ENCODE data around the gene GNG2.

The GNG2 gene

GRCh38 chr14:51824191-51824590 is 36.2 kb upstream of the GNG2 start:
- Histone ChIP-seq H3K9me3 (ENCODE audit: insufficient read depth, low read depth, low read length) (no peaks in the 10 kb centered on the region), H2AFZ (ENCODE audit: insufficient read depth, low read length, poor library complexity) (no peak overlapping the region), H4K91ac (ENCODE audit: low read depth, low read length) (no peak overlapping the region), H3K36me3 (ENCODE audit: control insufficient read depth in 1 of 2, insufficient read depth in 2 of 2, low read length in 2 of 2) (no peaks in the 10 kb centered on the region), H3K27ac (ENCODE audit: low read depth, low read length) (no peak overlapping the region), H2AK5ac (ENCODE audit: low read length) (no peak overlapping the region), H4K12ac (ENCODE audit: low read depth, low read length) (no peak overlapping the region), H3K18ac (ENCODE audit: low read length) (no peak overlapping the region), H3K79me1 (ENCODE audit: low read length) (no peaks in the 10 kb centered on the region), H4K8ac (ENCODE audit: low read depth, low read length) (no peak overlapping the region), H2BK12ac (ENCODE audit: low read length) (no peak overlapping the region), H3K79me2 (ENCODE audit: control insufficient read depth, insufficient read depth, low read length, poor library complexity) (no peaks in the 10 kb centered on the region), H3K4me1 (ENCODE audit: control insufficient read depth in 1 of 2, insufficient read depth in 2 of 2, low read length in 2 of 2) (no peaks in the 10 kb centered on the region), H3K27me3 (ENCODE audit: insufficient read depth, low read length) (no peaks in the 10 kb centered on the region), H2BK120ac (ENCODE audit: insufficient read depth, low read length, poor library complexity) (no peak overlapping the region), H3K9ac (ENCODE audit: low read length) (no peak overlapping the region), H3K23ac (ENCODE audit: low read length) (no peak overlapping the region), H2BK5ac (ENCODE audit: low read depth, low read length, poor library complexity) (no peak overlapping the region), H3K4me2 (ENCODE audit: low read length) (no peak overlapping the region), H3K14ac (ENCODE audit: low read length) (no peak overlapping the region), H3K4ac (ENCODE audit: low read depth, low read length) (no peak overlapping the region), H3K4me3 (ENCODE audit: low read depth, low read length) (no peak overlapping the region)
- DNase-seq = no peak
- no CpG with 5 or more reads among the region's 3 CpGs for WGBS (ENCODE audit: extremely low coverage, insufficient coverage, insufficient read length)

- Histone ChIP-seq H4K12ac (ENCODE audit: low read depth, low read length) (no peak overlapping the region), H3K14ac (ENCODE audit: low read length) (no peak overlapping the region), H4K91ac (ENCODE audit: low read depth, low read length) (no peak overlapping the region), H3K4me1 (ENCODE audit: control insufficient read depth in 1 of 2, insufficient read depth in 2 of 2, low read length in 2 of 2) (no peaks in the 10 kb centered on the region), H3K18ac (ENCODE audit: low read length) (no peak overlapping the region), H2AFZ (ENCODE audit: insufficient read depth, low read length, poor library complexity) (no peak overlapping the region), H3K4ac (ENCODE audit: low read depth, low read length) (no peak overlapping the region), H3K9ac (ENCODE audit: low read length) (no peak overlapping the region), H3K79me2 (ENCODE audit: control insufficient read depth, insufficient read depth, low read length, poor library complexity) (no peaks in the 10 kb centered on the region), H2BK12ac (ENCODE audit: low read length) (no peak overlapping the region), H3K27ac (ENCODE audit: low read depth, low read length) (no peak overlapping the region), H2BK5ac (ENCODE audit: low read depth, low read length, poor library complexity) (no peak overlapping the region), H4K8ac (ENCODE audit: low read depth, low read length) (no peak overlapping the region), H3K79me1 (ENCODE audit: low read length) (no peaks in the 10 kb centered on the region), H3K36me3 (ENCODE audit: control insufficient read depth in 1 of 2, insufficient read depth in 2 of 2, low read length in 2 of 2) (no peaks in the 10 kb centered on the region), H3K27me3 (ENCODE audit: insufficient read depth, low read length) (no peaks in the 10 kb centered on the region), H3K4me2 (ENCODE audit: low read length) (no peak overlapping the region), H2BK120ac (ENCODE audit: insufficient read depth, low read length, poor library complexity) (no peak overlapping the region), H2AK5ac (ENCODE audit: low read length) (no peak overlapping the region), H3K9me3 (ENCODE audit: insufficient read depth, low read depth, low read length) (no peaks in the 10 kb centered on the region), H3K23ac (ENCODE audit: low read length) (no peak overlapping the region), H3K4me3 (ENCODE audit: low read depth, low read length) (no peak overlapping the region)
- DNase-seq = no peak
- no CpG with 5 or more reads among the region's 1 CpG for WGBS (ENCODE audit: extremely low coverage, insufficient coverage, insufficient read length)
Observed at GRCh38 chr14:51825926-51826325, 34.5 kb upstream of the GNG2 start.

GRCh38 chr14:51828017-51828797 is 32.2 kb upstream of the GNG2 start:
- no peak overlapping the region for H3K4ac ChIP-seq (ENCODE audit: low read depth, low read length)
- no peak overlapping the region for H4K8ac ChIP-seq (ENCODE audit: low read depth, low read length)
- H3K4me1 ChIP-seq (ENCODE audit: control insufficient read depth in 1 of 2, insufficient read depth in 2 of 2, low read length in 2 of 2) = no peaks in the 10 kb centered on the region
- H3K79me1 ChIP-seq (ENCODE audit: low read length) = no peaks in the 10 kb centered on the region
- H3K9me3 ChIP-seq (ENCODE audit: insufficient read depth, low read depth, low read length) = no peaks in the 10 kb centered on the region
- no peak overlapping the region for H2AFZ ChIP-seq (ENCODE audit: insufficient read depth, low read length, poor library complexity)
- H3K27ac ChIP-seq (ENCODE audit: low read depth, low read length) = no peak overlapping the region
- no peak overlapping the region for H3K9ac ChIP-seq (ENCODE audit: low read length)
- no peak overlapping the region for H2BK5ac ChIP-seq (ENCODE audit: low read depth, low read length, poor library complexity)
- no peak overlapping the region for H2BK12ac ChIP-seq (ENCODE audit: low read length)
- peak in 1 of 2 donors; percentile 20 for DNase-seq
- H3K79me2 ChIP-seq (ENCODE audit: control insufficient read depth, insufficient read depth, low read length, poor library complexity) = no peaks in the 10 kb centered on the region
- H3K4me2 ChIP-seq (ENCODE audit: low read length) = no peak overlapping the region
- H2BK120ac ChIP-seq (ENCODE audit: insufficient read depth, low read length, poor library complexity) = no peak overlapping the region
- no CpG with 5 or more reads among the region's 8 CpGs for WGBS (ENCODE audit: extremely low coverage, insufficient coverage, insufficient read length)
- no peak overlapping the region for H3K4me3 ChIP-seq (ENCODE audit: low read depth, low read length)
- H3K14ac ChIP-seq (ENCODE audit: low read length) = no peak overlapping the region
- H3K18ac ChIP-seq (ENCODE audit: low read length) = no peak overlapping the region
- H3K23ac ChIP-seq (ENCODE audit: low read length) = no peak overlapping the region
- no peak overlapping the region for H4K12ac ChIP-seq (ENCODE audit: low read depth, low read length)
- H4K91ac ChIP-seq (ENCODE audit: low read depth, low read length) = no peak overlapping the region
- H3K27me3 ChIP-seq (ENCODE audit: insufficient read depth, low read length) = no peaks in the 10 kb centered on the region
- no peak overlapping the region for H2AK5ac ChIP-seq (ENCODE audit: low read length)
- no peaks in the 10 kb centered on the region for H3K36me3 ChIP-seq (ENCODE audit: control insufficient read depth in 1 of 2, insufficient read depth in 2 of 2, low read length in 2 of 2)

GRCh38 chr14:51834240-51834639 is 26.2 kb upstream of the GNG2 start:
- no peaks in the 10 kb centered on the region for H3K27me3 ChIP-seq (ENCODE audit: insufficient read depth, low read length)
- no peak overlapping the region for H3K14ac ChIP-seq (ENCODE audit: low read length)
- DNase-seq = no peak
- no peaks in the 10 kb centered on the region for H3K79me2 ChIP-seq (ENCODE audit: control insufficient read depth, insufficient read depth, low read length, poor library complexity)
- H3K4me1 ChIP-seq (ENCODE audit: control insufficient read depth in 1 of 2, insufficient read depth in 2 of 2, low read length in 2 of 2) = no peaks in the 10 kb centered on the region
- no peak overlapping the region for H3K4me3 ChIP-seq (ENCODE audit: low read depth, low read length)
- no peaks in the 10 kb centered on the region for H3K79me1 ChIP-seq (ENCODE audit: low read length)
- no peaks in the 10 kb centered on the region for H3K36me3 ChIP-seq (ENCODE audit: control insufficient read depth in 1 of 2, insufficient read depth in 2 of 2, low read length in 2 of 2)
- H2BK5ac ChIP-seq (ENCODE audit: low read depth, low read length, poor library complexity) = no peak overlapping the region
- H2AFZ ChIP-seq (ENCODE audit: insufficient read depth, low read length, poor library complexity) = no peak overlapping the region
- H3K4me2 ChIP-seq (ENCODE audit: low read length) = no peak overlapping the region
- no peak overlapping the region for H3K23ac ChIP-seq (ENCODE audit: low read length)
- no peak overlapping the region for H3K9ac ChIP-seq (ENCODE audit: low read length)
- no peak overlapping the region for H3K18ac ChIP-seq (ENCODE audit: low read length)
- no peaks in the 10 kb centered on the region for H3K9me3 ChIP-seq (ENCODE audit: insufficient read depth, low read depth, low read length)
- H2BK12ac ChIP-seq (ENCODE audit: low read length) = no peak overlapping the region
- no peak overlapping the region for H2AK5ac ChIP-seq (ENCODE audit: low read length)
- no peak overlapping the region for H2BK120ac ChIP-seq (ENCODE audit: insufficient read depth, low read length, poor library complexity)
- H3K27ac ChIP-seq (ENCODE audit: low read depth, low read length) = no peak overlapping the region
- H4K91ac ChIP-seq (ENCODE audit: low read depth, low read length) = no peak overlapping the region
- no CpG with 5 or more reads among the region's 8 CpGs for WGBS (ENCODE audit: extremely low coverage, insufficient coverage, insufficient read length)
- no peak overlapping the region for H4K8ac ChIP-seq (ENCODE audit: low read depth, low read length)
- no peak overlapping the region for H4K12ac ChIP-seq (ENCODE audit: low read depth, low read length)
- no peak overlapping the region for H3K4ac ChIP-seq (ENCODE audit: low read depth, low read length)

Measured in trophoblast cell (in vitro differentiated cells and primary cell).